Testis (tissue), 2 donors: Measurements from ENCODE around the gene FUT8.

Source experiments
- CTCF ChIP-seq, 3 experiments: fragments of 450-650 bp in 2 of 3; fragments of 200-600 bp in 1 of 3; sonication (generic) in 1 of 3; IDR thresholded peaks; one replicate each; pipeline ENCODE4 v1.5.1; 2016 to 2019; ENCODE audit warnings: antibody characterized with exemption in 3 of 3, mild to moderate bottlenecking in 2 of 3, moderate library complexity in 1 of 3
- POLR2A ChIP-seq: fragments of 450-650 bp; IDR thresholded peaks from one replicate; pipeline ENCODE4 v1.6.1; 2017; ENCODE audit warnings: antibody characterized with exemption, mild to moderate bottlenecking, moderate library complexity

GRCh38 chr14:65789363-65789762, 376.8 kb downstream of the FUT8 start:
- TF ChIP-seq CTCF (IDR thresholded peaks at IDR 0.05) (no peak), POLR2A (no peak)
